ENCODE measurements around the gene KCNJ16. TPM values are rescaled to one million over a fixed set of nuclear protein-coding genes. Genes with fewer than 3 reads are reported as not detected.

The KCNJ16 gene
- total RNA-seq, 1 donor from 2014 or later: 0.62 TPM

DNA sequence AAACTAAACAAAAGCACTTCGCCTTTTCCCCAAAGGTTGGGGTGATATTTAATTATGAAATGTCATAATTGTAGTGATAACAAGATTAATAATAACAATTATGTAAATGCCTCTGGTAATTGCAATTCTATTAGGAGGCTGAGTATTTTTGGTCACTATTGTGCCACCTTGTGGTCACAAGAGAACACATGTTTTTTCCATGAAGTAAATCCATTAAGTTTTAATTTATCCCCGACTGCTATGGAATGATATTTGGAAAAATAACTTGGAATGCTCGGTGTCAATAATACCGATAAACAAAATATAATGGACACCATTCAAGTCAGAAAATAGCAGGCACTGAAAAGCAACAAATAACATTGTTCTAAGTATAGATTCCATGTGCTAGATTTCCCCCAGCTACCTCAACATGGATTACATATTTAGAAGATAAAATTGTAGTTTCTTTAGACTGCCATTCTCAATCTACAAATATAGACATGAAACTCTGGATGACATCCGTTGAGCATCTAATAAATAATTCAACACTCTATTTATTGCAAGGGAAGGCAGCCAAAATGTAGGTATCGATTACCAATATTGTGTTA, 69.3 kb downstream of the KCNJ16 start:
- no peaks in the 10 kb centered on the region for H3K27me3 ChIP-seq (ENCODE audit: low read depth)
- no peaks in the 10 kb centered on the region for H3K36me3 ChIP-seq
- DNase-seq (no peak), ATAC-seq (no peak)
- H3K4me3 ChIP-seq: no peak overlapping the region
- no peak overlapping the region for H3K27ac ChIP-seq
- H3K9me3 ChIP-seq: no peaks in the 10 kb centered on the region
- no peaks in the 10 kb centered on the region for H3K4me1 ChIP-seq
- TF ChIP-seq, protein P1, sequence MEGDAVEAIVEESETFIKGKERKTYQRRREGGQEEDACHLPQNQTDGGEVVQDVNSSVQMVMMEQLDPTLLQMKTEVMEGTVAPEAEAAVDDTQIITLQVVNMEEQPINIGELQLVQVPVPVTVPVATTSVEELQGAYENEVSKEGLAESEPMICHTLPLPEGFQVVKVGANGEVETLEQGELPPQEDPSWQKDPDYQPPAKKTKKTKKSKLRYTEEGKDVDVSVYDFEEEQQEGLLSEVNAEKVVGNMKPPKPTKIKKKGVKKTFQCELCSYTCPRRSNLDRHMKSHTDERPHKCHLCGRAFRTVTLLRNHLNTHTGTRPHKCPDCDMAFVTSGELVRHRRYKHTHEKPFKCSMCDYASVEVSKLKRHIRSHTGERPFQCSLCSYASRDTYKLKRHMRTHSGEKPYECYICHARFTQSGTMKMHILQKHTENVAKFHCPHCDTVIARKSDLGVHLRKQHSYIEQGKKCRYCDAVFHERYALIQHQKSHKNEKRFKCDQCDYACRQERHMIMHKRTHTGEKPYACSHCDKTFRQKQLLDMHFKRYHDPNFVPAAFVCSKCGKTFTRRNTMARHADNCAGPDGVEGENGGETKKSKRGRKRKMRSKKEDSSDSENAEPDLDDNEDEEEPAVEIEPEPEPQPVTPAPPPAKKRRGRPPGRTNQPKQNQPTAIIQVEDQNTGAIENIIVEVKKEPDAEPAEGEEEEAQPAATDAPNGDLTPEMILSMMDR (IDR thresholded peaks at IDR 0.05): peak; percentile 68
- intact Hi-C loops (cut with DNase I): no loop called here

DNA sequence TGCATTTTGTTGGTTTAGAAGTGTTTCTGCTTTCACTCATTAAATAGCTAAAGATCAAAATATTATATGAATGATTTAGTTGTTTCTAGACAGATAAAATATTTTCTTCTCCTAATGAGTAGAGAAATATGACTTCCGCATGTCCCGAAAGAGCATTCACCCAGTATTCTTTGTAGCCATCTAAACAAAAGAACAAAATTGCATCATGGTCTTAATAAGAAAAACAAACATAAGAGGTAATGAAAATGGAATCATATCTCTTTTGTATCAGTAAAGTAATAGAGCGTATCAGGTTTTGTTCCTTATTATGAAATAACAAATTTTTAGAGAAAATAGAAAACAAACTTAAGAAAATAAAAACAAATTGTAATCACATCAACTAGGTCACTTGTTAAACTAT, 78.2 kb downstream of the KCNJ16 start:
- no peaks in the 10 kb centered on the region for H3K36me3 ChIP-seq
- no peak for DNase-seq
- H3K27me3 ChIP-seq (ENCODE audit: low read depth): no peaks in the 10 kb centered on the region
- H3K27ac ChIP-seq: no peak overlapping the region
- no peaks in the 10 kb centered on the region for H3K4me1 ChIP-seq
- intact Hi-C loops (cut with DNase I): no loop called here
- H3K4me3 ChIP-seq: no peak overlapping the region
- no peak for ATAC-seq
- TF ChIP-seq, protein P1 (IDR thresholded peaks at IDR 0.05): no peak
- H3K9me3 ChIP-seq: no peaks in the 10 kb centered on the region

DNA sequence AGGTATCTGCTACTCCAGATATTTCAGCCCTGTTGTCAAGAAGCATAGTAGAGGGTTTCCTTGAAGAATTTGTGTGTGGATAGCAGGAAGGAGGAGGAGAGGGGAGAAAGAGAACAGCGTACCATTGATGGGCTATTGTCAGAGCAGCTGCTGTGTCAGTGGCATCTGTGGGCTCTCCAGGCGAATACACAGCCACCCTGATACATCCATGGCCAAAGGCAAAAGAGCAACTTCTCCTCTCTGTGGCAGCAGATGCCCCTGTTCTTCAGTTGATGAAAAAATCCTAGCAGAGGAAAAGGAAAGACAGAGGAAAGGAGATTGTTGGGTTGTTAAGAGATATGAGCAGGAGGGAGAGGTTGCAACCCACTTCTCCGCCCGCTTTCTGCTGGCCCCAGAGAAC, 82.1 kb downstream of the KCNJ16 start:
- DNase-seq (no peak), ATAC-seq (no peak)
- intact Hi-C loops (cut with DNase I): no loop called here
- no peaks in the 10 kb centered on the region for H3K4me1 ChIP-seq
- H3K27ac ChIP-seq: no peak overlapping the region
- no peaks in the 10 kb centered on the region for H3K9me3 ChIP-seq
- TF ChIP-seq, protein P1 (IDR thresholded peaks at IDR 0.05): no peak
- H3K4me3 ChIP-seq: no peak overlapping the region
- no peaks in the 10 kb centered on the region for H3K27me3 ChIP-seq (ENCODE audit: low read depth)
- no peaks in the 10 kb centered on the region for H3K36me3 ChIP-seq

DNA sequence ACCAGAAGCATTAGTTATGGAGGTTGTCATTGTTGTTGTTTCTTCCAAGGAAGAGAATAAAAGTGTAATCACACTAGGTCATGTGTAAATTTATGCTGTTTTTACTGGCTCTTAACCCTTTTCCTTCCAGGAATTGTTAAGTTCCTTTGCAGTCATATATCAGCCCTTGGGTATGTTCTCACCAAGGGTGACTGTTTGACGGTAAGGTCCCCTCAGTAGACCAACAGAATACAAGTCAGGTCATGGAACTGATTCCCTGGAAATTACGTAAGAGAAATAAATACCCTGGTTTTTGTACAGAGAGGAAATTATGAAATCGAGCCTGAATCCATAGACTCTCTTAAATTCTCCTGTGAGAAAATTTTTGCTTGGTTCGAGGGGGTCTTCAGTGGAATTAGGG, 83.2 kb downstream of the KCNJ16 start:
- DNase-seq: no peak
- Histone ChIP-seq H3K36me3 (no peaks in the 10 kb centered on the region), H3K27me3 (ENCODE audit: low read depth) (no peaks in the 10 kb centered on the region), H3K9me3 (no peaks in the 10 kb centered on the region), H3K4me1 (no peaks in the 10 kb centered on the region), H3K27ac (no peak overlapping the region), H3K4me3 (no peak overlapping the region)
- ATAC-seq: no peak
- TF ChIP-seq, protein P1 (IDR thresholded peaks at IDR 0.05): no peak
- intact Hi-C loops (cut with DNase I): no loop called here

DNA sequence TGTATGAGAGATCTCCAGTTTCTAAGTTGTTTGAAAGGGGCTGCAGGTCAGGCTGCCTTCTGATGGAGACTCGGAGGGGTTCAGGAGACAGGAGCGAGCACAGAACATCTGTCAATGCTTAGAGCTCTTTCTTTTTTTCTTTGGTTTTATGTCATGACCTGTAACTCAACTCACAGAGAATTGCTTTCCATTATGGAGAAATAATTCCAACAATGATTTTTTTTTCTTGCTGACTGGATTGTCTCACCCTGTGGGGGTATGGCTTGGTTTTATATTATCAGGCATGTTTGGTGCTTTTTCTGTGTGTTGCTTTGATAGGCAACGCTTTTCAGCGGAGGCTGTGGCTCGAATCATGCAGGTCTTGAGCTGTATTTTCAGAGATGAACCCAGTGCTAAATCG, 83.6 kb downstream of the KCNJ16 start:
- intact Hi-C loops (cut with DNase I): no loop called here
- Histone ChIP-seq H3K9me3 (no peaks in the 10 kb centered on the region), H3K4me1 (no peaks in the 10 kb centered on the region), H3K36me3 (no peaks in the 10 kb centered on the region), H3K27ac (no peak overlapping the region), H3K4me3 (no peak overlapping the region), H3K27me3 (ENCODE audit: low read depth) (no peaks in the 10 kb centered on the region)
- TF ChIP-seq, protein P1 (IDR thresholded peaks at IDR 0.05): no peak
- ATAC-seq (no peak), DNase-seq (no peak)

Data from lower lobe of right lung (tissue), 2 donors.